HUES48 (cell line): Measurements from ENCODE around the gene RSKR.
"Not testable (repeated sequence)": the region's sequence is repeated elsewhere in the genome, so short reads cannot be mapped to it uniquely, and the experiment has no call there.

ENCODE experiments used
- H3K27ac ChIP-seq: one replicate; pipeline ENCODE4 v1.7.0; 2013; ENCODE audit warnings: low read depth, low read length, inconsistent platforms
- H3K27me3 ChIP-seq: 2 replicates; pipeline ENCODE4 v1.6.1; 2013; ENCODE audit warnings: mild to moderate bottlenecking, low read length; ENCODE audit not compliant: control insufficient read depth, insufficient read depth
- H3K36me3 ChIP-seq: 2 replicates; pipeline ENCODE4 v1.6.1; 2013; ENCODE audit warnings: low read length; ENCODE audit not compliant: control insufficient read depth, insufficient read depth
- H3K4me1 ChIP-seq: 2 replicates; pipeline ENCODE4 v1.6.1; 2013; ENCODE audit warnings: mild to moderate bottlenecking, low read length; ENCODE audit not compliant: control insufficient read depth, insufficient read depth
- H3K4me3 ChIP-seq: 2 replicates; pipeline ENCODE4 v1.5.1; 2013; ENCODE audit warnings: mild to moderate bottlenecking, low read depth, low read length
- H3K9ac ChIP-seq: 2 replicates; pipeline ENCODE4 v1.6.1; 2013; ENCODE audit warnings: mild to moderate bottlenecking, low read depth, low read length, moderate library complexity
- H3K9me3 ChIP-seq: 2 replicates; pipeline ENCODE4 v1.6.1; 2013; ENCODE audit warnings: low read length; ENCODE audit not compliant: control insufficient read depth, insufficient read depth

Gene RSKR

DNA sequence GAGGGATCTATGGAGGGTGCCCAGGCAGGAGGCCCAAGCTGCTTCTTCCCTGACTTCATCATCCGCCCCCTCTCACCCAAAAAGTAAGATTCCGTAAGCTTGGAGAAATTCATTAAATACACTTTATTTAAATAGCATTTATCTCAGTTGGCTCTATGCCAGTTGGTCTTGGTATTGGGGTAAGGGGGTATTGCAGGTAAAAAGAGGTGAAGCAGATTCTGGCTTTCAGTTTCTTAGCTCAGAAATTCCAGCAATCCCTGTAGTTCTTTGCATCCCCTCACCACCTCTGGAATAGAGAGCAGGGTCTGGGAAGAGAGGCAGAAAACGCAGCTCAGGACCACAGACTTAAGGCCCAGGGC is 36.5 kb downstream of the RSKR start:
- no peak overlapping the region for H3K4me3 ChIP-seq
- H3K9me3 ChIP-seq: no peaks in the 10 kb centered on the region
- peaks cover under 1% of the 10 kb centered on the region; the same call in 1 of the 2 replicates for H3K27me3 ChIP-seq
- no peak overlapping the region for H3K9ac ChIP-seq
- H3K36me3 ChIP-seq: peaks cover 59% of the 10 kb centered on the region
- peak overlapping the region; percentile 75 for H3K27ac ChIP-seq
- H3K4me1 ChIP-seq: peaks cover 5% of the 10 kb centered on the region; the same call in 1 of the 2 replicates

DNA sequence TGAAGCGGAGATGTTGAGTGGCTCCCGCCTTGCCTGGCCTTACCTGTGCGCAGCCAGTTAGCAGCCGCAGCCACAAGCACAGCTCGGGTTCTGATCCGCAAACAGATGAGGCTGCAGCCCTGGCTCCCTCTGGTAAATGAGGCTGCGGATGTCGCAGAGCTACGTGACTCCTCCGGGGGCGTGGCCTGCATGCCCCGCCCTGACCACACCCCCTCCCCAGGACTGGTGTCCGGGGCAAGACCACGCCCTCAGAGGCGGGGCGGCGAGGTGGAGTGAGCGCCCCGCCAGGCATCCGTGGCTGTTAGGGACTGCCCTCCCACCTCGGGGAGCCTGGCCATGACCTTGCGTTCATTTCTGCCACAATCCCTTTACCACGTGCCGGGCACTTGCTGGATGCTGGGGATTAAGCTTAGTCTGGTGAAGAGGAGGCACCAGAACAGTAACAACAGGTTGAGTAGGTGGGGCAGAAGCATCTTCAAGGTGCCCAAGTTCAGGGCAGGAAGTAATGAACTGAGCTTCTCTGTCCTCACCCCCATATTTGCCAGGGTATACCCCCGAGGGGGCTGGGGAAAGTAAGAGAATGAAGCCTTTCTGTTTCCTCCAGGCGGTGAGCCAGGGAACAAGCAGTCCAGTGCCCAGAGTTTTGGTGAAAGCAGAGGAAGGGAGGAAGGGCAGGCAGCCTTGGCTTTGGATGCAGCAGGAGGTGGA is 37.1 kb downstream of the RSKR start, which contains the start of gene ALDOC:
Gene ALDOC (minus strand): TSS at position 138 of the 708 bp plus-strand sequence. CDS start 1,363 bp downstream, outside the sequence.
- Histone ChIP-seq H3K9me3 (no peaks in the 10 kb centered on the region), H3K27ac (peak within 1 kb of the TSS; percentile 75), H3K27me3 (peaks cover 6% of the 10 kb centered on the region; the same call in 1 of the 2 replicates), H3K4me1 (peaks cover 5% of the 10 kb centered on the region), H3K36me3 (peaks cover 54% of the 10 kb centered on the region), H3K4me3 (peak within 1 kb of the TSS; percentile 55; the same call in 1 of the 2 replicates), H3K9ac (no peak within 1 kb of the TSS)

DNA sequence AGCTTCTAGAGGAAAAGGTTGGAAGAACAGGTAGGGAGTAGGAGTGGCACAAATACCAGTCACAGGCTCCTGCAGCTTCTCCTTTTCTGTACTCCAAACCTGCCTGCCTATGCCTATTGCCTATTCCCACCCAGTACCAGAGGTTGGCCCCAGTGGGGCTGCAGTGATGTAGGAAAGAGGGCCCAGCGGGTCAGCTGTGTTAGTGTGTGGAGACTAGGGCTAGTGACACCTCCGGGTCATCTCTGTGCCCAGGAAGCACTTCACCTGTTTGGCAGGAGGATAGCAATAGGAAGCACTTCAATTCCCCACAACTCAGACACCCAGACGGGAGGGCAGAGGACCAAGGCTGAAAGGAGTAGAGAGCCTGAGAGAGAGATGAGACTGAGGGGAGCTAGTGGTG is 38.0 kb downstream of the RSKR start:
- not testable (repeated sequence) for H3K27me3 ChIP-seq, H3K9ac ChIP-seq, H3K27ac ChIP-seq, H3K9me3 ChIP-seq, H3K4me1 ChIP-seq
- H3K4me3 ChIP-seq: peak overlapping the region; percentile 37; the same call in 1 of the 2 replicates
- H3K36me3 ChIP-seq: peaks cover 50% of the 10 kb centered on the region

DNA sequence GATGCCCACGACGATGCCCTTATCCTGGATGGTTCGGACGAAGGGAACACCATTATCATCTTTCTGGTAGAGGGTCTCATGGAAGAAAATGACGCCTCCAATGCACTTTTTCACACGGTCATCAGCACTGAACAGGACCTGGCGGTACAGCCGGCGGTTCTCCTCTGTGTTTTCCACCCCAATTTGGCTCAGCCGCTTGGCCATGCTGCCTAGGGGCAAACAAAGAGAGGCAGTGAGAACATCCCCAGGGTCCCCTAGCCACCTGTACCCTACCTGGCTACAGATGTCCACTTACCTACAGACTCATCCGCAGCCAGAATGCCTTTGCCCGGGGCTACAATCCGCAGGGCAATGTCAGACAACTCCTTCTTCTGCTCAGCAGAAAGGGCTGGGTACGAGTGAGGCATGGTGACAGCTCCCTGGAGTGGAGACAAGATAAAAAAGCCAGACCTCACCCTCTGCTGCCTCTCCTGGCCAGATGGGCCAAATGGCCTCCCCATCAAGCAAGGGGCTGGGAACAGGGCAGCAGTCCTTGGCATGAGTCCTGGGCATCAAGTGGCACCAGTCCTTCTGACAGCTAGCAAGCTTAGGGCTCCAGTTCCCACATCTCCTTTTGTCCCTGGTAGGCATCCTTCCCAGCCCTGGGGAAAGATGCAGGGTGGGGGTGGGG is 38.7 kb downstream of the RSKR start:
- Histone ChIP-seq H3K36me3 (peaks cover 42% of the 10 kb centered on the region), H3K4me3 (no peak overlapping the region), H3K9ac (no peak overlapping the region)

DNA sequence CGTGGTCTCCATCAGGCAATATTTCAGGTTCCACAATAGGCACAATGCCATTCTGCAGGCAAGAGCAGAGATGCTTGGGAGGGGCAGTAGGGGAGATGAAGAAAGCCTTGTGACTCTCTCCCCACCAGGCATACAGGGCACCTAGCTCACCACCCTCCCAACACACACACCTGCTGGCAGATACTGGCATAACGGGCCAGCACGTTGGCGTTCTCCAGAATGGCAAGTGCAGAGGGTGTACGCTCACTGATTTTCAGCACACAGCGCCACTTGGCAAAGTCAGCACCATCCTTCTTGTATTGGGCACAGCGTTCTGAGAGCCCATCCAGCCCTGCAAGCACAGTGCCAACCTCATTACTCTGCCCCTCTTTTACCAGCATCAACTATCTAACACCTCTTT is 39.5 kb downstream of the RSKR start:
- Histone ChIP-seq H3K27ac (no peak overlapping the region), H3K4me1 (peaks cover 5% of the 10 kb centered on the region), H3K27me3 (peaks cover 7% of the 10 kb centered on the region; the same call in 1 of the 2 replicates), H3K4me3 (no peak overlapping the region), H3K9ac (no peak overlapping the region), H3K9me3 (no peaks in the 10 kb centered on the region), H3K36me3 (peaks cover 35% of the 10 kb centered on the region)

More for the DNA sequence above, 38.7 kb downstream of the RSKR start:
- Histone ChIP-seq H3K9me3 (no peaks in the 10 kb centered on the region), H3K27me3 (peaks cover 7% of the 10 kb centered on the region; the same call in 1 of the 2 replicates), H3K27ac (no peak overlapping the region), H3K4me1 (peaks cover 5% of the 10 kb centered on the region)

DNA sequence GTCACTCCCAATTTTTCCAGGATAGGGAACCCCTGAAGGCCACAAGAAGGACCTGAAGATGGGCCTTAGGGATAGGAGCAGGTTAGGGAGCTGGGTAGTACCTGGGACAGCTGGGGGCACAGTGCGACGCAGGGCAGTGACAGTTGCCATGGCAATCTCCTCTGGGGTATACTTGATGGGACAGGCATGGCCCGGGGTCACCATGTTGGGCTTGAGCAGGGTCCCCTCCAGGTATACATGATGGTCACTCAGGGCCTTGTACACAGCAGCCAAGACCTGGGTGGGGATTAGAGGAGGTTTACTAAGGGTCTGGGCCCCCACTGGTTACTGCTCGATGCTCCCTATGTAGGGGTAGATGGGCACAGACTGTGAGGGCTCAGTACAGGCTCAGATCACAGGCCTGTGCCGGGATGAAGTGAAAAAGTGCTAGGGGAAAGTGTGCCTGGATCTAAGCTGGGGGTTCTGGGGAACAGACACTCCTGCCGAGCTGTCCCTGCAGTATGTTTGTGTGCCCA is 40.0 kb downstream of the RSKR start:
- no peak overlapping the region for H3K9ac ChIP-seq
- peaks cover 7% of the 10 kb centered on the region; the same call in 1 of the 2 replicates for H3K27me3 ChIP-seq
- H3K36me3 ChIP-seq: peaks cover 30% of the 10 kb centered on the region
- H3K9me3 ChIP-seq: no peaks in the 10 kb centered on the region
- peaks cover 5% of the 10 kb centered on the region for H3K4me1 ChIP-seq
- no peak overlapping the region for H3K4me3 ChIP-seq
- no peak overlapping the region for H3K27ac ChIP-seq

DNA sequence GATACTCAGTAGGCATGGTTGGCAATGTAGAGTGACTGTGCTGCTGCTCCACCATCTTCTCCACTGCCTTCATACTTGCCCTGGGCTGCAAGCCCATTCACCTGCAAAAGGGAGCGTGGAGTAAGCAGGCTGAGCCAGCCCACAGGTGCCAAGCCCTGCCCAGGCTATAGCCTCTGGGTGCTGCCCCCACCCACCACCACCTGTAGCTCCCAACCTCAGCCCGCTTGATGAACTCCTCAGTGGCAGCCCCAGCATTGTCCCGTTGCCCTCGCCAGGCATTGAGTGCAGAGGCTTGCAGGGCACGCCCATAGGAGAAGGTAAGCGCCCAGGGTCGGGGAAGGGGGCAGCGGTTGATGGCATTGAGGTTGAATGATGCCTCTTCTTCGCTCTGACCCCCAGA is 40.5 kb downstream of the RSKR start:
- Histone ChIP-seq H3K9me3 (no peaks in the 10 kb centered on the region), H3K4me3 (no peak overlapping the region), H3K4me1 (peaks cover 5% of the 10 kb centered on the region)

DNA sequence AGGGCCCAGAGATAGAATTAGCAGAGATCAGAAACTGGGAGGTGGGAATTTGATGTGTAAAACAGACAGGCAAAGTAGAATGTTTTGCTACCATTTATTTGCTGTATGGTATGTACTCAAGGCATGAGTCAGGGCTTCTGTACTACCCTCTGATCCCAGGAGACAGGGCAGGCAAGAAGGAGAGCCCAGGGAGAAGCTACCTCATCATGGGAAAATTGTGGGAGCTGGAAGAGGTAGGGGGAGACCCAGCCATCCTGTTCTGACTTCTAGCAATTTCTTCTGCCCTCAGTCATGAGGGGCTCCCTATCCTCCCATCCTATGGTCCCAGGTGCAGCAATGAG is 41.0 kb downstream of the RSKR start:
- H3K4me1 ChIP-seq: peaks cover 5% of the 10 kb centered on the region
- H3K36me3 ChIP-seq: peaks cover 20% of the 10 kb centered on the region

More for the DNA sequence above, 40.5 kb downstream of the RSKR start:
- Histone ChIP-seq H3K9ac (no peak overlapping the region), H3K27ac (no peak overlapping the region), H3K27me3 (peaks cover 7% of the 10 kb centered on the region; the same call in 1 of the 2 replicates), H3K36me3 (peaks cover 25% of the 10 kb centered on the region)

DNA sequence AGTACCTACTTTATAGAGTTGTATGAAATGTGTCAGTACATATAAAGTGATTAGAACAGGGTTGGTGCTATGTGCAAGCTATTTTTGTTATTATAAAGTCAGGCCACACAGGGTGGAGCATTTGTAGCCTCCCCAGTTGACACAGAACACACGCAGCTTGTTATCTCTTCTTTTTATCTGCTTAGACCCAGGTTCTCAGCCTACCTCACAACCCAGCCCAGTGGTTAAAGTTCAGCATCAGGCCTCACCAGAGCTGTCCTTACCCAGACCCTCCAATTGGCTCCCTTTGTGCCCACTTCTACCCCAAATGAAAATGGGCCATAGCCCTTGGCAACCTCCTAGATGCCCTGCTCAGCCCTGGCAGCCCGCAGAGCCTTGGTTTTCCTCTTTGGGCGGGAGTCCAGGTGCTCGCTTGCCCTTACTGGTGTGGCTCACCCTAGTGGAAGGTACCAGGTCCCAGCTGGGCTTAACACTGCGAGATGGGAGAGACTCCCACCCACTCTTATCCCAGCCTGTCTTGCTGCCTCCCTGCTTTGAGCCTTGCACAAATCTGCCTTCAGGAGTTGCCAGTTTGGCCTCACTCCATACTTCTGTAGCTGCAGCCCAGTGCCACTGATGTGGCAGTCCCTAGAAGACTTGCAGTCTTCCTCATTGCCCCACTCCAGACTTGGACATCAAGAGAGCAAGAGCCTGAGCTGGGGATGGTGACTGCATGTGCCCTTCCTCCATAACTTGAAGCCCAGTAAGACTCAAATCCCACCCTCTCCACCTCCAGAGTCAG is 41.5 kb downstream of the RSKR start:
- Histone ChIP-seq H3K9ac (no peak overlapping the region), H3K9me3 (no peaks in the 10 kb centered on the region), H3K4me3 (peak overlapping the region; percentile 79), H3K36me3 (peaks cover 18% of the 10 kb centered on the region), H3K27ac (no peak overlapping the region), H3K27me3 (peaks cover 7% of the 10 kb centered on the region; the same call in 1 of the 2 replicates), H3K4me1 (peaks cover 5% of the 10 kb centered on the region)

More for the DNA sequence above, 41.0 kb downstream of the RSKR start:
- H3K9ac ChIP-seq: no peak overlapping the region
- peaks cover 7% of the 10 kb centered on the region; the same call in 1 of the 2 replicates for H3K27me3 ChIP-seq
- H3K27ac ChIP-seq: no peak overlapping the region
- no peak overlapping the region for H3K4me3 ChIP-seq
- no peaks in the 10 kb centered on the region for H3K9me3 ChIP-seq

DNA sequence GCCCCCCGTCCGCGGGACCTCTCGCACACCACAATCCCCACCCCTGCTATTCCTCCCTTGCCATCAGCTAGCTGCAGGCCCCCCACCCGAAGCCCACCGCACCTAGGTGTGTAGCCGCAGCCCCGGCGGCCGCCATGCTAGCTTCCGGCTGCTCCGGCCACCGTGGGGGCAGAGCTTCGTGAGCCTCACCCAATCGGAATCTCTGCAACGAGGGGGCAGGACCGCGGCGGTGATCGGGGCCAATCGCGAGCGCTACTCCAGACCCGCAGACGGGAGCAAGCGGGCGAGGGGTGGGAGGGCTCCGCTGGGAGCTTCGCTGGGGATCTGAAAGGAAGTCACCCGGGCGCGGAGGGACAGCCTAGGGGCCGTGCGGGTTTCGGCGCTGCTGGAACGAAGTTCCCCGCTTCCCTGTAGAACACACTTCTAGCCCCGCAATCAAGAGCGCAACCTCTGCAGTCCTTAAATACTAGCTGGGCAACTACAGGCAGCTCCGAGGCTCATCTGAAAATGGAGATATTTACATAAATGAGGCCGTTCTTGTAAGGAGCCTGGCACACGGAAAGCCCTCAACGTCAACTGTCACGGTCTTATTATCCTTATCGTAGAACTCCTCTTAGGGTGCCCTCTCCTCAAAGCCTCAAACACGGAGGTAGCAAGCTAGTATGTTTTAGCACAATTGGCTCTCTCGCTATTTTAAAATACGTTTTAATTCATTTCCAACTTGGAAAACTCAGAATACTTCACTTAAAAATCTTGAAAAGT is 42.4 kb downstream of the RSKR start, which contains the start of gene PIGS:
Gene PIGS (minus strand): TSS at position 164 of the 762 bp plus-strand sequence. CDS start 28 bp downstream, at position 136.
- Histone ChIP-seq H3K9ac (peak within 1 kb of the TSS; percentile 51; the same call in 1 of the 2 replicates), H3K36me3 (peaks cover 17% of the 10 kb centered on the region), H3K4me1 (no peaks in the 10 kb centered on the region; the same call in 1 of the 2 replicates), H3K27me3 (peaks cover 7% of the 10 kb centered on the region; the same call in 1 of the 2 replicates), H3K27ac (peak within 1 kb of the TSS; percentile 50), H3K4me3 (peak within 1 kb of the TSS; percentile 79), H3K9me3 (no peaks in the 10 kb centered on the region)
